ENCODE results near the gene ADAM23.

DNA sequence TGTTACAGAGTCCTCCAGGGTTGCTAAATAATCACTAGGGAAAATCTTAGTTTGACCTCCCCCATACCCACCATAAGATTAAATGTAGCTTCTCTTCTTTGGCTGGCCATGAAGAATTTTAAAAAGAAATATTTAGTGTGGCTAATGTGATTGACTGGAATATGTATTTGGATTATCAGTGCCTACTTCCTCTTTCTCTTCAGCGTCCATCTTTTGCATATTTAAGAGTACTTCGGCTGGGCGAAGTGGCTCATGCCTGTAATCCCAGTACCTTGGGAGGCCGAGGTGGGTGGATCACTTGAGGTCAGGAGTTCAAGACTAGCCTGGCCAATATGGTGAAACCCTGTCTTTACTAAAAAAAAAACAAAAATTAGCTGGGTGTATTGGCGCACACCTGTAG is 28.8 kb downstream of the ADAM23 start:
- TF ChIP-seq CTCF (IDR thresholded peaks at IDR 0.05; ENCODE audit: low read depth, low read length, poor library complexity, severe bottlenecking), result no peak
- TF ChIP-seq EZH2phosphoT487 (IDR thresholded peaks at IDR 0.05; ENCODE audit: borderline replicate concordance, low read length), result no peak
